GM13976 (cell line): Measurements from ENCODE around the gene ALPI.

Experiments
- DNase-seq: peaks from one replicate; pipeline ENCODE4 v3.0.0; 2012; ENCODE audit warnings: low spot score
- CTCF ChIP-seq: IDR thresholded peaks from 2 replicates; pipeline ENCODE4 v1.5.1; 2012; ENCODE audit warnings: borderline replicate concordance, mild to moderate bottlenecking; ENCODE audit not compliant: insufficient read depth; ENCODE audit errors: extremely low read depth, missing control alignments, control extremely low read depth
- in situ Hi-C: fragments of 300-500 bp; cut with MboI; formaldehyde crosslinking; loops from one replicate; pipeline ENCODE4 v1.12.0; 2022; ENCODE audit warnings: low sequenced_read_pairs, mixed read lengths, inconsistent platforms; ENCODE audit not compliant: unreplicated experiment

ALPI gene

GRCh38 chr2:232412986-232413385, 43.0 kb upstream of the ALPI start:
- in situ Hi-C loops: no loop called here
- DNase-seq: no peak
- TF ChIP-seq CTCF: no peak

DNA sequence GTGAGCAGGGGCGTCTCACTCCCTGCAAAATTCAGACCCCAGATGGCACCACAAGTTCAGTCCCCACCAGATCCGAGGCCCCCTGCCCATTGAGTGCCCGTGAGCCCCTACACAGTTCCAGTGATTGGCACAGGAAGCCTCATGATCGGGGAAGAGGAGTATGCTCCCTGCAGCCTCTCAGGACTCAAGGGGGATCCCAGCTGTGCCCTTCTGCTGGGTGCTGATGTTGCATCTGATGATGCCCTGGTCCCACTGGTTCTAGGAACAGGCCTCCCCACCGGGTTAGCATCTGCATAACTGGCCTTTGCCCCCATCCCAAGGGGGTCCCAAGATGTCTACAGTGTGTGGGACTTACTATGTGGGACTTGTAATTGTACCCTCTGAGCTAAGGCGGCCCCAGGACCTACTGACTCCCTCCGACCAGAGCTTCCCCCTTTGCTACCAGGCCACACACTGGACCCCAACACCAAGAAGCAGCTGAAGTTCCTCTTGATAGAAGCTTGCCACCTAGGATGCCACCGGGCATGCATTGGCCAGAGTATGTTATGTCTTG, 40.7 kb upstream of the ALPI start:
- in situ Hi-C loops: no loop called here
- no peak for TF ChIP-seq CTCF
- no peak for DNase-seq

GRCh38 chr2:232415736-232416520, 40.0 kb upstream of the ALPI start:
- DNase-seq: no peak
- no peak for TF ChIP-seq CTCF
- in situ Hi-C loops: no loop called here

DNA sequence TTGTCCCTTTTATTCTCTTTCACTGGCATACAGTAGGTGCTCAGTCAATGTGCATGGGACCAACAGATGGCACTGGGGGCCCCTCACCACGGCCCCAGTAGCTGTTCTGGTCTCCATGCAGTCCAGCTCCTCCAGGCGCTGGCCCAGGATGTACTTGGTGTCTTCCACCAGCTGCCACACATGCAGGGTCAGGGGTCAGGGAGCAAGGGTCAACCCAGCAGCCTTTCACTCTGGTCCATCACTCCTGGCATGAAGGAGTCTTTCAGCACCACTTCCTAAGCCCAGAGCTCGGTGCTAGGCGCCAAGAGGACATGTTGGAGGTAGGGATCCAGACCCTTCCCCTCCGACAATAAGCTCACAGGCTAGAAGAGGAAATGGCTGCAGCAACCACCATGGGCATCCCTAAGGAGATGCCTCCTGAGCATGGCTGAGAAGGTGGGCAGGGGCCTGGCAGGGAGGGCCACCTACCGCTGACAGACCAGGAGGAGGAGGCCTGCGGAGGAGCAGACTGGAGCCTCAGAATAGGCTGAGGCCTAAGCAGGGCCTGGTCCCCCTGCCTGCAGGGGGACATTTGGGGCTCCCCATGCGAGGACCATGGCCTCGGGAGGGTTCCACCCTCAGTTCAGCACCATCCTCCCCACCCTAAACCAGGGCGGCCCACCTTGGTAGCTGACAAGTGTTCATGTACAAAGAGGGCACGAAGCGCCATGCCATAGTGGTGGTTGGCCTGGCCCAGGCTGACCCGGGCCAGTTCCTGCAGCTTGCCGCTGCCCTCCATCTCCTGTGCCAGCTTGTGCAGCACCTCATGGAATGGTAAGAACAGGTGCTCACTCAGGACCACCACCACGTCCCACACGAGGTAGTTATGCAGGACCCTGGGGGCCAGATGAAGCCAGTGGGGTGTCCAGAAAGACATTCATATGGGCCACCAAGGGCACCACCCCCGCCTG, 39.2 kb upstream of the ALPI start:
- in situ Hi-C loops: no loop called here
- DNase-seq: no peak
- no peak for TF ChIP-seq CTCF

DNA sequence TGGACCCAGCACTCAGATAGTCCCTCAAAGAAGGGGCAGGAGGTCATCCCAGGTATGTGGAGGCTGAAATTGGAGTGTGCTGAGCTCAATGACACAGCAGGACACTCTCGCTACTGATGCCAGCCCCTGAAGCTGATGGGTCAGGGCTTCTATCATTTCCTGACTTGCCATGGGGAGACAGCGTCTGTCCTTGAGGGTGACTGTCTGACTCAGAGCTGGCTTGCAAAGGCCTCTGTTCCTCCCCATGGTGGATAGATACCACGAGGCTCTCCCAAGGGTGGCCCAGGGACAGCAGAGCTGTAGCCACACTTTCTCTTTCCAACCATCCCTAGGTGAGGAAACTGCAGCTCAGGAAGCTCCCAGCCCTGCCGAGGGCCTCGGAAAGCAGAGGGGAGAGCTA, 38.5 kb upstream of the ALPI start:
- DNase-seq: no peak
- no peak for TF ChIP-seq CTCF
- in situ Hi-C loops: no loop called here

GRCh38 chr2:232418056-232418455, 37.9 kb upstream of the ALPI start:
- TF ChIP-seq CTCF: no peak
- DNase-seq: no peak
- in situ Hi-C loops: no loop called here
